ENCODE results near the gene SUCLG2. TPM values are rescaled to one million over a fixed set of nuclear protein-coding genes. Genes with fewer than 3 reads are reported as not detected.

The SUCLG2 gene
- total and polyA plus RNA-seq, 11 donors: 41.6 to 119 (median 77.6) TPM

DNA sequence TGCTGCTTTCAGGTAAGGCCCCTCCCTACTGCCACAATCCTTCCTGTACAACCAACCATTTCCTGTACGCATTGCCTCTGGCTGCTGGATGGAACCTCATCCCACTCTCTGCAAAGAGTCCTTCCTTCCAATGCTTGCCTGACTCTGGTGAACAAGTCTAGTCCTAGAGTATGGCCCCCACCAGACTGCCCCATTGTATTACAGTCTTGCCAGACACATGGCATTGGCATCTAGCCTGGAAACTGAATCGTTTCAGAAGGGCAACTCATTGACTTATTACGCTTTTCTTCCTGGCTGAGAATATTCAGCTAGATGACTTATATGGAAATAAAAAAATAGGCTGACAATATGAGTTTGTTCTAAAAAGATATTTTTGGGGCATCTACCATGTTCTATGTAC is 170.3 kb downstream of the SUCLG2 start:
- peaks cover 0 to 18% (median 2%) of the 10 kb centered on the region in 12 donors for H3K4me1 ChIP-seq
- intact Hi-C loops (cut with DNase I): no loop called here
- 62 to 69% (median 65%) methylated on average over 3 of the region's 3 CpGs for WGBS, 4 donors
- ATAC-seq: peak; percentile 71 to 84 (median 78)
- peak in 4 of 5 donors; percentile 30 to 45 (median 32) for DNase-seq
- H3K4me3 ChIP-seq: no peak overlapping the region
- no peaks in the 10 kb centered on the region for H3K36me3 ChIP-seq
- H3K27ac ChIP-seq: no peak overlapping the region
- no peaks in the 10 kb centered on the region for H3K27me3 ChIP-seq
- TF ChIP-seq, protein P1, sequence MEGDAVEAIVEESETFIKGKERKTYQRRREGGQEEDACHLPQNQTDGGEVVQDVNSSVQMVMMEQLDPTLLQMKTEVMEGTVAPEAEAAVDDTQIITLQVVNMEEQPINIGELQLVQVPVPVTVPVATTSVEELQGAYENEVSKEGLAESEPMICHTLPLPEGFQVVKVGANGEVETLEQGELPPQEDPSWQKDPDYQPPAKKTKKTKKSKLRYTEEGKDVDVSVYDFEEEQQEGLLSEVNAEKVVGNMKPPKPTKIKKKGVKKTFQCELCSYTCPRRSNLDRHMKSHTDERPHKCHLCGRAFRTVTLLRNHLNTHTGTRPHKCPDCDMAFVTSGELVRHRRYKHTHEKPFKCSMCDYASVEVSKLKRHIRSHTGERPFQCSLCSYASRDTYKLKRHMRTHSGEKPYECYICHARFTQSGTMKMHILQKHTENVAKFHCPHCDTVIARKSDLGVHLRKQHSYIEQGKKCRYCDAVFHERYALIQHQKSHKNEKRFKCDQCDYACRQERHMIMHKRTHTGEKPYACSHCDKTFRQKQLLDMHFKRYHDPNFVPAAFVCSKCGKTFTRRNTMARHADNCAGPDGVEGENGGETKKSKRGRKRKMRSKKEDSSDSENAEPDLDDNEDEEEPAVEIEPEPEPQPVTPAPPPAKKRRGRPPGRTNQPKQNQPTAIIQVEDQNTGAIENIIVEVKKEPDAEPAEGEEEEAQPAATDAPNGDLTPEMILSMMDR (IDR thresholded peaks at IDR 0.05): no peak
- TF ChIP-seq POLR2A (IDR thresholded peaks at IDR 0.05): no peak
- no peaks in the 10 kb centered on the region for H3K9me3 ChIP-seq

DNA sequence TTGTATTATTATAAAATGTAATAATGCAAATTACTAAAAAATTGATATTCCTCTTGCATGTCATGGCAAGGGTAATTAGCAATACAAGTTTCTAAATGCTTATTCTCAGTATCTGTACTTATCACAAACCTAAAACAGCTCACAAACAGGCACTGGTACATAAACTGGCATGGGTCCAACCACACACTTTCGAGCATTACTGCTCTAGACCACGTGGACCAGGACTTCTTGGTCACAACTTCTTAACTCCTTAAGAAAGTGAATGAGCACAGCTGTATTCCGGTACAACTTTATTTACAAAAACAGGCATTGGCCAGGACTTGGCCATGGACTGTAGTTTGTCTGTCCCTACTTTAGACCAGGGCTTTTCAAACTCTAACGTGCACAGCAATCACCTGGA is 173.3 kb downstream of the SUCLG2 start:
- intact Hi-C loops (cut with DNase I): no loop called here

DNA sequence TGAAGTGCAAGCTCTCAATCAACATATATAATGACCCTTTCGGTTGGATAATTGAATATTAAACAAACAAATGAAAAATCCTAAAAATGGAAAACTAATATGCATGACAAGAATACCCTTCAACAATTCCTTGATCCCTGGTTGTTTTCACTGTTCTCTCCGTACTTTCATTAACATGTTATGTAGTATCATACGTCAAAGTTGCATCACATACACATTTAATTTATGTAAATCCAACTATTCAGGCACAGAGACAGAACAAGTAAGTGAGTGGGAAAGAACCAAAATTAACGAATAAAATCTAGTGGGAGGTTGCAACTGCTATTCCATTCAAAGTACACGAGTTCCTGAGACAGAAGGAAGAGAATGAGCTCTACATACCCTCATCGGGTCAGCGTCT is 176.0 kb downstream of the SUCLG2 start:
- TF ChIP-seq, protein P1 (IDR thresholded peaks at IDR 0.05): no peak
- TF ChIP-seq POLR2A (IDR thresholded peaks at IDR 0.05): no peak
- no peak overlapping the region for H3K4me3 ChIP-seq
- H3K27me3 ChIP-seq: no peaks in the 10 kb centered on the region
- ATAC-seq (no peak), DNase-seq (no peak)
- no peak overlapping the region for H3K27ac ChIP-seq
- 93 to 99% (median 96%) methylated on average over 7 of the region's 7 CpGs for WGBS, 4 donors
- H3K9me3 ChIP-seq: no peaks in the 10 kb centered on the region
- H3K36me3 ChIP-seq: peaks cover 0 to 7% (median 0%) of the 10 kb centered on the region in 9 donors
- H3K4me1 ChIP-seq: peaks cover 0 to 4% (median 0%) of the 10 kb centered on the region in 12 donors
- intact Hi-C loops (cut with DNase I): no loop called here

More for the DNA sequence above, 173.3 kb downstream of the SUCLG2 start:
- no peaks in the 10 kb centered on the region for H3K9me3 ChIP-seq
- TF ChIP-seq, protein P1 (IDR thresholded peaks at IDR 0.05): no peak
- TF ChIP-seq POLR2A (IDR thresholded peaks at IDR 0.05): no peak
- no peak for ATAC-seq
- no peaks in the 10 kb centered on the region for H3K36me3 ChIP-seq
- H3K4me1 ChIP-seq: peaks cover 0 to 13% (median 0%) of the 10 kb centered on the region in 12 donors
- H3K27me3 ChIP-seq: no peaks in the 10 kb centered on the region
- no peak for DNase-seq
- H3K27ac ChIP-seq: no peak overlapping the region
- no peak overlapping the region for H3K4me3 ChIP-seq
- WGBS, 4 donors: 51 to 64% (median 56%) methylated on average over 4 of the region's 4 CpGs

DNA sequence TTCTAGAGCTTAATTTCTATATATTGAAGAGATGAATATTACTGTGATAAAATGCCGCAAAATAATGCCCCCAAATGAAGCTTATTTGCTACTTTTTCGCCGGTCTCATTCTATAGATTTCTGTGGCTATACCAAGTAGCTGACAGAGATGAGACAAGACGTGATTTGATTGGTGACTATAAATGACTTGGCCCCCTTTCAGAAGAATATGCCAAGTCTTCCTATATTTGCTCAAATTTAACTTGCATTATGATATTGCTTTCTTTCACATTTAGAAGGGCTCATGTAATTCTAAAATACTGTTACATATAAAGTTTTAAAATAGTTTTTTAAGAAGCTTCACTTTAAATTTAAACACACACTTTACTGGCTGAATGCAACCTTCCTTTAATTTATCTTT is 180.1 kb downstream of the SUCLG2 start:
- no peak for ATAC-seq
- H3K27me3 ChIP-seq: no peaks in the 10 kb centered on the region
- H3K9me3 ChIP-seq: no peaks in the 10 kb centered on the region
- peaks cover 0 to 7% (median 0%) of the 10 kb centered on the region in 9 donors for H3K36me3 ChIP-seq
- TF ChIP-seq POLR2A (IDR thresholded peaks at IDR 0.05): no peak
- TF ChIP-seq, protein P1 (IDR thresholded peaks at IDR 0.05): no peak
- no peak overlapping the region for H3K27ac ChIP-seq
- 94 to 98% (median 97%) methylated on average over 4 of the region's 4 CpGs for WGBS, 4 donors
- no peak overlapping the region for H3K4me3 ChIP-seq
- no peak for DNase-seq
- intact Hi-C loops (cut with DNase I): no loop called here
- H3K4me1 ChIP-seq: no peaks in the 10 kb centered on the region
